ENCODE measurements around the gene XYLT1.

DNA sequence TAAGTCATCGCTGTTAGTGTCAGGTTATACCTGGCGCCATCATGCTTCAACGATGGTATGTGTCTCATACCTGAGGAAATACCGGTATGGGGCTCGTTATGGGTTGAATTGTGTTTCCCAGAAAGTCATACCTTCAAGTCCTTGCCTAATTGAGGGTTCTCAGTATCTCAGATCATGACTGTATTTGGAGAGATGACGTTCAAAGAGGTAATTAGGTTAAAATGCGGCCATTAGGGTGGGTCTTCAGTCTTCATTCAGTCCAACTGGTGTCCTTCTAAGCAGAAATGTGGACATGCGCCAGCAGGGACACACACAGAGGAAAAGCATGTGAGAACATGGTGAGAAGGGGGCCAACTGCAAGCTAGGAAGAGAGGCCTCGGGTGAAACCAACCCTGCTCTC, 37.5 kb upstream of the XYLT1 start:
- TF ChIP-seq CEBPB (IDR thresholded peaks at IDR 0.05; ENCODE audit: borderline replicate concordance in 1 of 2, low read depth in 2 of 2, low read length in 2 of 2) (no peak), BMI1 (IDR thresholded peaks at IDR 0.05; ENCODE audit: borderline replicate concordance) (no peak), RFX5 (IDR thresholded peaks at IDR 0.05; ENCODE audit: low read depth, low read length) (no peak), JUND (IDR thresholded peaks at IDR 0.05; ENCODE audit: low read depth, low read length) (no peak), POLR2A (IDR thresholded peaks at IDR 0.05; ENCODE audit: low read depth, low read length) (no peak), CREM (IDR thresholded peaks at IDR 0.05; ENCODE audit: low read depth) (no peak)
- TF ChIP-seq, protein P1, sequence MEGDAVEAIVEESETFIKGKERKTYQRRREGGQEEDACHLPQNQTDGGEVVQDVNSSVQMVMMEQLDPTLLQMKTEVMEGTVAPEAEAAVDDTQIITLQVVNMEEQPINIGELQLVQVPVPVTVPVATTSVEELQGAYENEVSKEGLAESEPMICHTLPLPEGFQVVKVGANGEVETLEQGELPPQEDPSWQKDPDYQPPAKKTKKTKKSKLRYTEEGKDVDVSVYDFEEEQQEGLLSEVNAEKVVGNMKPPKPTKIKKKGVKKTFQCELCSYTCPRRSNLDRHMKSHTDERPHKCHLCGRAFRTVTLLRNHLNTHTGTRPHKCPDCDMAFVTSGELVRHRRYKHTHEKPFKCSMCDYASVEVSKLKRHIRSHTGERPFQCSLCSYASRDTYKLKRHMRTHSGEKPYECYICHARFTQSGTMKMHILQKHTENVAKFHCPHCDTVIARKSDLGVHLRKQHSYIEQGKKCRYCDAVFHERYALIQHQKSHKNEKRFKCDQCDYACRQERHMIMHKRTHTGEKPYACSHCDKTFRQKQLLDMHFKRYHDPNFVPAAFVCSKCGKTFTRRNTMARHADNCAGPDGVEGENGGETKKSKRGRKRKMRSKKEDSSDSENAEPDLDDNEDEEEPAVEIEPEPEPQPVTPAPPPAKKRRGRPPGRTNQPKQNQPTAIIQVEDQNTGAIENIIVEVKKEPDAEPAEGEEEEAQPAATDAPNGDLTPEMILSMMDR (IDR thresholded peaks at IDR 0.05 in 2 of 3, conservative IDR thresholded peaks at IDR 0.05 in 1 of 3; ENCODE audit: control insufficient read depth in 2 of 3, extremely low read depth in 1 of 3, insufficient read depth in 1 of 3, low read depth in 3 of 3, low read length in 3 of 3), result no peak

Data from GM12878 (cell line).